Loucy (cell line): ENCODE data around the gene MCF2L.

Experiments used
- H2AFZ ChIP-seq: fragments of 200-600 bp; sonication (generic); 2 replicates; pipeline ENCODE4 v1.6.0; 2016; ENCODE audit warnings: antibody characterized with exemption, mild to moderate bottlenecking, low read length, moderate library complexity
- H3F3A ChIP-seq: fragments of 200-600 bp; 2 replicates; pipeline ENCODE4 v1.6.0; 2016; ENCODE audit warnings: antibody characterized with exemption, low read depth, mild to moderate bottlenecking
- H3K27me3 ChIP-seq: fragments of 200-600 bp; sonication (generic); 2 replicates; pipeline ENCODE4 v1.6.1; 2014; ENCODE audit warnings: low read length, mild to moderate bottlenecking; ENCODE audit not compliant: insufficient read depth, poor library complexity, severe bottlenecking
- H3K36me3 ChIP-seq: fragments of 200-600 bp; sonication (generic); 2 replicates; pipeline ENCODE4 v1.6.1; 2016; ENCODE audit warnings: low read length; ENCODE audit not compliant: insufficient read depth
- H3K4me1 ChIP-seq: fragments of 200-600 bp; sonication (generic); 2 replicates; pipeline ENCODE4 v1.5.1; 2014; ENCODE audit warnings: low read length, mild to moderate bottlenecking; ENCODE audit not compliant: insufficient read depth, poor library complexity, severe bottlenecking
- H3K4me2 ChIP-seq: fragments of 200-600 bp; sonication (generic); 2 replicates; pipeline ENCODE4 v1.6.0; 2014; ENCODE audit warnings: antibody characterized with exemption, low read length, low read depth, mild to moderate bottlenecking; ENCODE audit not compliant: poor library complexity, severe bottlenecking
- H3K4me3 ChIP-seq: fragments of 200-600 bp; sonication (generic); 2 replicates; pipeline ENCODE4 v1.5.1; 2014; ENCODE audit warnings: low read length, mild to moderate bottlenecking, mixed read lengths; ENCODE audit not compliant: poor library complexity, severe bottlenecking
- H3K79me2 ChIP-seq: fragments of 200-600 bp; sonication (generic); 2 replicates; pipeline ENCODE4 v1.6.1; 2014; ENCODE audit warnings: low read length; ENCODE audit not compliant: insufficient read depth
- H3K9ac ChIP-seq: fragments of 200-600 bp; sonication (generic); 2 replicates; pipeline ENCODE4 v1.6.0; 2014; ENCODE audit warnings: mild to moderate bottlenecking, low read depth, low read length, moderate library complexity; ENCODE audit not compliant: poor library complexity, severe bottlenecking
- H3K9me2 ChIP-seq: fragments of 200-600 bp; sonication (generic); replicated peaks from 2 replicates; pipeline ENCODE4 v1.6.1; 2016; ENCODE audit warnings: low read depth, low read length, mixed read lengths
- H3K9me3 ChIP-seq: fragments of 200-600 bp; sonication (generic); 2 replicates; pipeline ENCODE4 v1.6.1; 2014; ENCODE audit warnings: mild to moderate bottlenecking, antibody characterized with exemption, low read length, low read depth; ENCODE audit not compliant: insufficient read depth
- H4K20me1 ChIP-seq: fragments of 200-600 bp; sonication (generic); 2 replicates; pipeline ENCODE4 v1.6.0; 2014; ENCODE audit warnings: antibody characterized with exemption, low read length, mild to moderate bottlenecking; ENCODE audit not compliant: insufficient read depth, poor library complexity, severe bottlenecking
- EZH2phosphoT487 ChIP-seq: fragments of 200-600 bp; IDR thresholded peaks from 2 replicates; pipeline ENCODE4 v1.6.1; 2018; ENCODE audit warnings: antibody characterized with exemption, mild to moderate bottlenecking, moderate library complexity, borderline replicate concordance
- TF ChIP-seq, protein P1 (sequence below): fragments of 200-600 bp; sonication (generic); conservative IDR thresholded peaks from 2 replicates; pipeline ENCODE4 v1.5.1; 2014; ENCODE audit warnings: mild to moderate bottlenecking, antibody characterized with exemption, low read length

The MCF2L gene

GRCh38 chr13:112999414-113000177 is 30.6 kb downstream of the MCF2L start:
- no peaks in the 10 kb centered on the region for H3K79me2 ChIP-seq

DNA sequence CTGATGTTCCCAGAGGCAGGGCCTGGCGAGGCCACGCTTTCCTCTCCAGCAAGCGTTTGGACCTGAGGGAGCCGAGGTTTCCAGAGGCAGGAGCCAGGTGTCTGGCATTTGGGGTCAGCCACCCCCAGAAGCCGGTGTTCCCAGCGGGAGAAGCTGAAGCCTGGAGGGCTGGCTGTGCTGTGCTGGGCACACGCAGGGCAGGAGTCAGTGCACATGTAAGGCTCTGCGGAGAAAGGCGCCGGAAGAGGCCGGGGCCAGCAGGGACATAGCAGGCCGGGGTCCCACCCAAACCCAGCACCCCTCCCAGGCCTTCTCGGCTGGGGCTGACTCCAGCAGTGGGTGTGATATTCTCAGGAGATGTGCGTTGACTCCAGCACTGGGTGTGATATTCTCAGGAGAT is 31.6 kb downstream of the MCF2L start:
- Histone ChIP-seq H3F3A (no peaks in the 10 kb centered on the region), H3K4me3 (no peak overlapping the region), H3K9me3 (no peaks in the 10 kb centered on the region), H3K9ac (no peak overlapping the region), H2AFZ (no peak overlapping the region), H3K79me2 (no peaks in the 10 kb centered on the region), H3K27me3 (no peaks in the 10 kb centered on the region), H4K20me1 (no peaks in the 10 kb centered on the region), H3K9me2 (no peaks in the 10 kb centered on the region), H3K36me3 (no peaks in the 10 kb centered on the region), H3K4me2 (peak overlapping the region; percentile 64), H3K4me1 (no peaks in the 10 kb centered on the region)
- no peak for TF ChIP-seq EZH2phosphoT487
- TF ChIP-seq, protein P1, sequence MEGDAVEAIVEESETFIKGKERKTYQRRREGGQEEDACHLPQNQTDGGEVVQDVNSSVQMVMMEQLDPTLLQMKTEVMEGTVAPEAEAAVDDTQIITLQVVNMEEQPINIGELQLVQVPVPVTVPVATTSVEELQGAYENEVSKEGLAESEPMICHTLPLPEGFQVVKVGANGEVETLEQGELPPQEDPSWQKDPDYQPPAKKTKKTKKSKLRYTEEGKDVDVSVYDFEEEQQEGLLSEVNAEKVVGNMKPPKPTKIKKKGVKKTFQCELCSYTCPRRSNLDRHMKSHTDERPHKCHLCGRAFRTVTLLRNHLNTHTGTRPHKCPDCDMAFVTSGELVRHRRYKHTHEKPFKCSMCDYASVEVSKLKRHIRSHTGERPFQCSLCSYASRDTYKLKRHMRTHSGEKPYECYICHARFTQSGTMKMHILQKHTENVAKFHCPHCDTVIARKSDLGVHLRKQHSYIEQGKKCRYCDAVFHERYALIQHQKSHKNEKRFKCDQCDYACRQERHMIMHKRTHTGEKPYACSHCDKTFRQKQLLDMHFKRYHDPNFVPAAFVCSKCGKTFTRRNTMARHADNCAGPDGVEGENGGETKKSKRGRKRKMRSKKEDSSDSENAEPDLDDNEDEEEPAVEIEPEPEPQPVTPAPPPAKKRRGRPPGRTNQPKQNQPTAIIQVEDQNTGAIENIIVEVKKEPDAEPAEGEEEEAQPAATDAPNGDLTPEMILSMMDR, result no peak

More at GRCh38 chr13:112999414-113000177, 30.6 kb downstream of the MCF2L start:
- Histone ChIP-seq H2AFZ (no peak overlapping the region), H4K20me1 (no peaks in the 10 kb centered on the region), H3K36me3 (no peaks in the 10 kb centered on the region), H3K9me2 (no peaks in the 10 kb centered on the region), H3F3A (no peaks in the 10 kb centered on the region), H3K4me2 (no peak overlapping the region), H3K4me1 (no peaks in the 10 kb centered on the region), H3K9ac (no peak overlapping the region), H3K4me3 (no peak overlapping the region), H3K9me3 (no peaks in the 10 kb centered on the region), H3K27me3 (no peaks in the 10 kb centered on the region)
- TF ChIP-seq, protein P1, result no peak
- TF ChIP-seq EZH2phosphoT487, result no peak

DNA sequence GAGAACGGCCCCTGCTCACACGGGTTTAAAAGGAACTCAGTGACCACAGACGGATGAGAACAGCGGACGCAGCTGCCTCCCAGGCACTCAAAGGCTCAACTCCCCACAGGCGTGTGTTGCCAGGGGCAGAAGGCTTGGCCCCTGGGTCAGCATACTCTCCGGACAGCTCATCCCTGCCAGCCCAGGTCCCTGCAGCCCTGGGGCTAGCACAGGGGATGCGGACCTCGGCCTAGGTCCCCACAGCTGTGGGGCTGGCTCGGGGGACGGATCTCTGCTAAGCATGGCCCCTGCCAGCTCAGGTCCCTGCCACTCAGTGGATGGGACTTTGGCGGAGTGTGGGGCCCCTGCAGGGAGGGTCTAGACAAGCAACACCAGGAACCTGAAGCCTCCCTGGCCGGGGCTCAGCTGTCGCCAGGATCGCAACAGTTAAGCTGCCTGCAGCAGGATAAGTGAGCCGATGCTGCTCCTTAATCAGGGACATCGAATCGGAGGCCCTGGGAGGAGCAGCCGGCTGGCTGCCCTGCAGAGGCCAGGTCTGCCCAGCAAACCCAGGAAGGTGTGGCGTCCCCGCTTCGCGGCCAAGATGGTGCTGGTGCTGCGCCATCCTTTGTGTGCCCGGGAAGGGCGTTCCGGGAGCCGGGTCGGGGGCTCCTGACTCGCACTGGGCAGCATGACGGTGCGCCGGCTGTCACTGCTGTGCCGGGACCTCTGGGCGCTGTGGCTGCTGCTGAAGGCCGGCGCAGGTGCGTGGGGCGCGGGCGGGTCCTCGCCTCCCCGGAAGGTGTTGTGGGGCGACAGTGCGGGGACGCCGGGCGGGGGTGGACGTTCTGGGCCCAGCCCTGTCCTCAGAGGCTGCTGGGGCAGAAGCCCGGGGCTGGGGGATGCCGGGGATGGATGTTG is 32.5 kb downstream of the MCF2L start:
- Histone ChIP-seq H3K9ac (no peak overlapping the region), H3K4me1 (no peaks in the 10 kb centered on the region)

More for the DNA sequence above, 32.5 kb downstream of the MCF2L start:
- Histone ChIP-seq H4K20me1 (no peaks in the 10 kb centered on the region), H3K27me3 (no peaks in the 10 kb centered on the region), H3K9me2 (no peaks in the 10 kb centered on the region), H3K79me2 (no peaks in the 10 kb centered on the region), H3K4me2 (peak overlapping the region; percentile 64), H3K36me3 (no peaks in the 10 kb centered on the region), H3K9me3 (peaks cover 3% of the 10 kb centered on the region; the same call in 1 of the 2 replicates), H3K4me3 (peak overlapping the region; percentile 59), H3F3A (no peaks in the 10 kb centered on the region), H2AFZ (peak overlapping the region; percentile 64)
- TF ChIP-seq, protein P1, result no peak
- no peak for TF ChIP-seq EZH2phosphoT487
